ENCODE results near the gene TPMT.

- TF ChIP-seq CTCF (IDR thresholded peaks at IDR 0.05; ENCODE audit: low read length) (no peak), EZH2 (IDR thresholded peaks at IDR 0.05; ENCODE audit: borderline replicate concordance, low read length) (no peak)
Measured at GRCh38 chr6:18126121-18126520, 28.8 kb downstream of the TPMT start.
